ENCODE data around the gene CRMP1. TPM values are rescaled to one million over a fixed set of nuclear protein-coding genes. Genes with fewer than 3 reads are reported as not detected.

The CRMP1 gene
- total and polyA plus RNA-seq, 2 of the 8 experiments (the other 6 are each of a cell fraction or from before 2014, with no cell fraction given): 120 to 131 TPM

- no peak overlapping the region for H3K27ac ChIP-seq (ENCODE audit: low read depth, low read length)
- no peak overlapping the region for H2AFZ ChIP-seq (ENCODE audit: low read length)
- CTCF ChIA-PET (ENCODE audit: partially characterized antibody): interaction anchor here (1.1 kb wide), 1 partner anchor 26 kb away, joined by 4 read pairs; no protein-coding TSS in a partner anchor
- H2BK20ac ChIP-seq (ENCODE audit: low read length): no peak overlapping the region
- peaks cover 0 to 3% (median 2%) of the 10 kb centered on the region in 4 experiments; a peak in 3 of 8 replicates for H3K36me3 ChIP-seq (ENCODE audit: control insufficient read depth in 2 of 4, insufficient read depth in 4 of 4, low read length in 3 of 4)
- no peaks in the 10 kb centered on the region for H3K4me1 ChIP-seq (replicated peaks in 1 of 4; ENCODE audit: control insufficient read depth in 3 of 4, insufficient read depth in 4 of 4, low read length in 3 of 4)
- H2BK120ac ChIP-seq (replicated peaks; ENCODE audit: low read depth, low read length): no peak overlapping the region
- 93% methylated on average over 5 of the region's 5 CpGs; no CpG with 5 or more reads in 1 of the 2 experiments for WGBS, 2 experiments (ENCODE audit: extremely low coverage in 1 of 2, insufficient coverage in 1 of 2, insufficient read length in 1 of 2, insufficient replicate concordance in 2 of 2, low coverage in 1 of 2, low lambda C conversion rate in 2 of 2, missing lambda C conversion rate in 1 of 2)
- no peak overlapping the region for H3K23ac ChIP-seq (ENCODE audit: insufficient read length)
- POLR2A ChIA-PET (ENCODE audit: partially characterized antibody): no interaction called here
- H3K56ac ChIP-seq (replicated peaks; ENCODE audit: insufficient read length, low read depth, low read length): no peak overlapping the region
- H3K4ac ChIP-seq (replicated peaks; ENCODE audit: insufficient read length, low read depth, low read length): no peak overlapping the region
- H4K91ac ChIP-seq (replicated peaks; ENCODE audit: insufficient read length, low read length): no peak overlapping the region
- no peaks in the 10 kb centered on the region for H3K27me3 ChIP-seq (replicated peaks in 1 of 4; ENCODE audit: control insufficient read depth in 3 of 4, extremely low read depth in 1 of 4, insufficient read depth in 3 of 4, low read length in 3 of 4)
- H4K20me1 ChIP-seq (replicated peaks in 1 of 2; ENCODE audit: control insufficient read depth in 1 of 2, insufficient read depth in 2 of 2, low read length in 2 of 2): peaks cover 0 to 2% of the 10 kb centered on the region in 2 experiments
- no peaks in the 10 kb centered on the region for H3K79me1 ChIP-seq (ENCODE audit: low read depth, low read length)
- H2AK5ac ChIP-seq (ENCODE audit: low read depth, low read length): no peak overlapping the region
- H4K8ac ChIP-seq (ENCODE audit: extremely low read depth, insufficient read depth, low read length): no peak overlapping the region
- FAIRE-seq (no peak), DNase-seq (ENCODE audit: low read depth in 1 of 2, low spot score in 2 of 2) (no peak)
- no peaks in the 10 kb centered on the region for H3K23me2 ChIP-seq (ENCODE audit: low read depth, low read length)
- H2BK5ac ChIP-seq (ENCODE audit: low read depth, low read length): no peak overlapping the region
- no peak overlapping the region for H3K14ac ChIP-seq (ENCODE audit: insufficient read length)
- no peak overlapping the region for H3K9ac ChIP-seq (replicated peaks in 1 of 4; ENCODE audit: extremely low read depth in 1 of 4, low read depth in 3 of 4, low read length in 3 of 4)
- H2BK12ac ChIP-seq (ENCODE audit: low read depth, low read length): no peak overlapping the region
- no peak overlapping the region for H3K4me3 ChIP-seq (ENCODE audit: extremely low read depth in 1 of 4, insufficient read depth in 2 of 4, low read depth in 3 of 4, low read length in 4 of 4)
- H3K4me2 ChIP-seq (ENCODE audit: insufficient read depth in 1 of 2, low read depth in 2 of 2, low read length in 2 of 2): no peak overlapping the region
- H2BK15ac ChIP-seq (ENCODE audit: low read length): no peak overlapping the region
- H3K9me3 ChIP-seq (ENCODE audit: insufficient read depth in 2 of 2, low read depth in 1 of 2, low read length in 1 of 2): no peaks in the 10 kb centered on the region; a peak in 1 of 4 replicates
- H4K5ac ChIP-seq (ENCODE audit: insufficient read length, low read depth, low read length): no peak overlapping the region
- no peaks in the 10 kb centered on the region for H3K79me2 ChIP-seq (ENCODE audit: control insufficient read depth in 1 of 2, insufficient read depth in 2 of 2, low read length in 2 of 2)
- no peak overlapping the region for H3K18ac ChIP-seq (ENCODE audit: extremely low read depth, low read length)
- TF ChIP-seq JUN (IDR thresholded peaks at IDR 0.05; ENCODE audit: low read depth, low read length): no peak
- no peak for TF ChIP-seq RXRA (IDR thresholded peaks at IDR 0.05; ENCODE audit: insufficient read depth, low read depth, low read length)
- no peak for TF ChIP-seq USF2 (IDR thresholded peaks at IDR 0.05; ENCODE audit: low read length)
- TF ChIP-seq BCL11A (IDR thresholded peaks at IDR 0.05; ENCODE audit: low read depth in 2 of 2, low read length in 2 of 2): no peak
- TF ChIP-seq NRF1 (IDR thresholded peaks at IDR 0.05; ENCODE audit: low read depth, low read length): no peak
- no peak for TF ChIP-seq YY1 (IDR thresholded peaks at IDR 0.05; ENCODE audit: low read depth, low read length)
- TF ChIP-seq NANOG (IDR thresholded peaks at IDR 0.05; ENCODE audit: insufficient read depth, low read depth, low read length, poor library complexity, severe bottlenecking): no peak
- TF ChIP-seq EP300 (IDR thresholded peaks at IDR 0.05; ENCODE audit: borderline replicate concordance in 1 of 2, low read depth in 2 of 2, low read length in 2 of 2): no peak
- no peak for TF ChIP-seq ZNF274 (IDR thresholded peaks at IDR 0.05; ENCODE audit: borderline replicate concordance, extremely low read depth, low read length)
- TF ChIP-seq POLR2AphosphoS5 (IDR thresholded peaks at IDR 0.05; ENCODE audit: low read depth, low read length): no peak
- TF ChIP-seq CHD2 (IDR thresholded peaks at IDR 0.05; ENCODE audit: low read length): no peak
- no peak for TF ChIP-seq TEAD4 (IDR thresholded peaks at IDR 0.05; ENCODE audit: low read depth, low read length)
- TF ChIP-seq TAF1 (IDR thresholded peaks at IDR 0.05; ENCODE audit: low read depth, low read length): no peak
- no peak for TF ChIP-seq RFX5 (IDR thresholded peaks at IDR 0.05; ENCODE audit: borderline replicate concordance, low read depth, low read length)
Observed at GRCh38 chr4:5795580-5795979, 97.3 kb downstream of the CRMP1 start.

Data from H1 (cell line).